Stimulated activated CD8-positive, alpha-beta memory T cell treated with anti-CD3 and anti-CD28 coated beads, Interleukin-15, amount 100 ng/mL, for 1 hour (primary cell): Measurements from ENCODE around the gene ZNF827.

Source experiments
- DNase-seq: peaks from one replicate; pipeline ENCODE4 v3.0.0-alpha.2; 2020; ENCODE audit warnings: low read depth

The ZNF827 gene

DNA sequence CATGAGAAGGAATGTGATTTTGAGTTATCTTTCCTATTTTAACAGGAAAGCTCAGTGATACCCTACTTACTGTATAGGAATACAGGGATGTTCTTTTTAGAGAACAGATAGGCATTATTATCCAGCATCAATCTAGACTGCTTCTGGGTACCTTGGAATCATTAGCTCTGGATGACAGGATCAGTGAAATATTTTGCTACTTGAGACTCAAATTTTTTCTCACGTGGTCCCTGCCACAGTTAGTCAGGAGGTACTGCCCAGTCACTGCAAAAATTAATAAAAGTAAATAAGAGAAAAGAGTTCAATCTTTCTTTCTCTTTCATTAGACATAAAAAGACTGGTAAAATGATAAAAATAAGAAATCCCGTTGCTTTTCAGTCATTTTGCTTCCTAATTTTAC lies 5.5 kb downstream of the ZNF827 start:
- no peak for DNase-seq

DNA sequence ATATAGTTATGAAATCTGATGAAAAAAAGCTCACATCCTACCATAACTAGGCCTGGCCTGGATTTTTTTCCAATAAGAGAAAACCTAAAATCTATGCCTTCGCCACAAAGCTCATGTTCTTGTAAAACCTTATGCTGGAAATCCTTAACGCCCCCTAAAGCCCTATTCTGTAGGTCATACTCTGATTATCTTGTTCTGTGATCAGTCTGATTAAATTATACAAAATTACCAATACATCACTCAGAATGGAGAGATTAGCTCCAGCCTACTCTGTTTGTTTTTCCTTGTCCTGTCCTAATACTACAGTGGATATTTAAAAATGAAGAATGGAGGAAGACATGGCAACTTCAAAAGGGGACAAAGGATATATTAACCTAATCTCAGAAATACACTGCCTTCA lies 7.2 kb downstream of the ZNF827 start:
- no peak for DNase-seq

DNA sequence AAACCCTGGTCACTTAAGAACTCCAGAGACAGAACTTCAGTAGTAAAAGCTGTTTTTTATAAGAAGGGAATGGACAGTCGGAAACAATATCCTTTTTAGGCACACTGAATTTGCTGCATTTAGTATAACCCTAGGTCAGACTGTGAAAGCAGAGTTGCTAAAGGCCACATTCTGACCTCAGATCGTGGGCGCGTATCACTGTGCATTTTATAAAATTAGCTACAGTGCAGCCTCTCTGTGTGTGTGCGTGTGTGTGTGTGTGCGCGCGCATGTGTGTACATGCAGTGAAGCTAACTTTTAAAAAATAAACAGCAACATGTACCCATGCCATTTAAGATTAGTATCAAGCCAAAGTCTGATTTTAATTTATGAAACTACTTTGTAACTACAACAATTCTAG lies 8.0 kb downstream of the ZNF827 start:
- DNase-seq: no peak

DNA sequence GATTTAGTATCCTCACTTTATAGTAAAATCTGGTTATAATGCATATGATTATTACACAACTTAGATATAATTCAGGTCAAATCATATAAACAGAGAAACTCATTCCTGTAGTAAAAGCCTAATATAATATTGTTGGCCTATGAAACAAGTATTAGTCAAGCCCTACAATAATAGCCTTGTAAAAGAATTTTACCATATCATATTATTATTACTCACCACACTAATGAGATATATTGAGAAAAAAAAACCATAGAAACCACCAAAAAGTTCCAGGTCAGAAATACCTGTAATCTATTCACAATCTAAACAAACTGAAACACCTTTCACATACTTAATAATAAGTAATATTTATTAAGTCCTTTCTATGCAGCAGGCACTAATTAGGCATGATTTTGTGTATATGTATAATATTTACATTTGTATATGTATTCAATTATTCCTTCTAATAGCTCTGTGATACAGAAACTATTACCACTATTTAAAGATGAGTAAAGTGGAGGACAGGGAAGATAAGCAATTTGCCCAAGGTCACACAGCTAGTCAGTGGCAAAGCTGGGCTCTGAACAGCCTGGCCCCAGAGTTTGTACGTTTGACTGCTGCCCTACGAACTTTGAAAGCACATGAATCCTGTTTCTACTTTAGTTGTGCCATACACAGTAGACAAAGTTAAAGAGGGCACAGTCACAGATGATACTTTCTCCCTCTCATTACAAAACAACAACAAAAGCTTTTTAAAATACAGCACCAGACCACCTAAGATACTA lies 9.0 kb downstream of the ZNF827 start:
- DNase-seq: no peak

DNA sequence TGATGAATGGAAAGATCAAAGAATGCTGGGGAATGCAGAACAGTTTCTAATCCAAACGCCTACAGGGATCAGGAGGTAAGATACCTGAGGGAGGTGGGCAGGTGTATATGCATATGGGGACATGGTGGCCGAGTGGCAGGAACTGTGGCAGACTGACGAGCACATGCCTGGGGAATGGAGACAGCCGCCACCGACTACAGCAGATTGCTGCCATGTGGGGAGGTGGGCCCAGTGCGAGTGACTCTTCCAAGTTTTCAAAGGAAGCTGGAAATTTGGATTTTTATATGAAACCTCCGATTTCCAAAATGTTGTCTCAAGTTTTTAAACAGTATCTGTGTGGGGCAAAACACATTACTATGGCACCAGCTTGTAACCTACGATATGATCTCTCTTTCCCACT lies 9.9 kb downstream of the ZNF827 start:
- DNase-seq: no peak

DNA sequence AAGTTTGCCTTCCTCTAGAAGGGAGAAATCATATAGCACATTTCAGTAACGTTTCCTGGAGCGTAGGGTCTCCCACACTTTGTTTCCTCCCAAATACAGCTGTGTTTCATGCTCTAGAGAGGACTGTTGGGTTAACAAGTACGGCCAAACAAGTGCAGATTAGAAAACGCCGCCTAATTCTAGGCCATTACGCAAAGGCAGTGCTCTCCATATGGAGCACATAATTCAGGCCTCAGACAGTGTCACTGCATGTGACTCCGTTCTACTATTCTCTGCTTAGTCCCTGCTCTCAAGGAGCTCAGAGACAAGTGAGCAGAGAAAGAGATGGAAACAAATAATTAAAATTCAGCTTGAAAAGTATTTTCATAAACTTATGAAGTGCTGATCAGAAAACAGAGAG lies 11.6 kb downstream of the ZNF827 start:
- no peak for DNase-seq

DNA sequence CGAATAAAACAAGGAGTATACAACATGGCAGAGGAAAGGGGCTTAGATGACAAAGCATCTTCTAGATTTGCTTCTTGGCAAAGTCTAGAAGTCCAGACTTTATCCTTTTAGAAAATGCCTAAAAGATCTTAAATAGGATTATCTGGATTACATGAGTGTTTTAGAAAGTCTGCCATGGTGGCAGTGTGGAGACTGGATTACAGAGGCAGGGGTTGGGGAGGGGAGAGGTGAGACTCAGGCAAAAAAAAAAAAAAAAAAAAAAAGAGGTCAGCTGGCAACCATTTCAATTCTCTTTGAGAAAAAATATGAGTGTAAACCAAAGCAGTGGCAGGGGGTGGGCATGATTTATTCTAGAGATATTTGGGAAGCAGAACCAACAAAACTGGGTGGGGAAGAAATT lies 17.4 kb downstream of the ZNF827 start:
- no peak for DNase-seq

DNA sequence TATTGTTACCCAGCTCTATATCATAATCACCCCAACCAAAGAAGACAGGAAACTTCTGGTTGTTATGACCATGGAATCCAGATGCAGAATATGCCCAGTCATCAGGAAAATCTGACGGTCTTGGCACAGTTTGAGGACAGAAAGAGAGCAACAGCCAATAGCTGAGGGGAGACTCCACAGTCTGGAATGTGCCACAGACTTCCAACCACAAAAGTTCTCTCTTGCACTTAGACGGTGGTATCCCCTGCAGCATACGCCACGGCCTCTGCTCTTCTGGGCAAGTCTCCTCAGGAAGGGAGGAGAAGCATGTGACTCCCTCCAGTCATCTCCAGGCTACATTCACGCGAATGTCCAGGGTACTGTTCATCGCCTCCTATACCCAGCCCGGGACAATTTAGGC lies 18.4 kb downstream of the ZNF827 start:
- DNase-seq: no peak

DNA sequence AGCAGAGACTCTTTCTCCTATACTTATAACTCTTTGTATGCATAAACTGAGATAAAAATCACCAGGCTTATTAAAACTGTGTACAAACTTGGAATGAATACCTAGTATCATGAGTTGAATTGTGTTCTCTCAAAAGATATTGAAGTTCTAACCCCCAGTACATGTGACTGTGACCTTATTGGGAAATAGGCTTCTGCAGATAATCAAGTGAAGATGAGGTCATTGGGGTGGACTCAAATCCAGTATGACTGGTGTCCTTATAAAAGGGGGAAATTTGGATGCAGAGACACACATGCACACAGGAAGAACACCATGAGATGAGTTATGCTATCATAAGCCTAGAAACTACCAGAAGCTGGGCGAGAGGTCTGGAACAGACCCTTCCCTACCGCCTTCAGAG lies 26.2 kb downstream of the ZNF827 start:
- DNase-seq: no peak

DNA sequence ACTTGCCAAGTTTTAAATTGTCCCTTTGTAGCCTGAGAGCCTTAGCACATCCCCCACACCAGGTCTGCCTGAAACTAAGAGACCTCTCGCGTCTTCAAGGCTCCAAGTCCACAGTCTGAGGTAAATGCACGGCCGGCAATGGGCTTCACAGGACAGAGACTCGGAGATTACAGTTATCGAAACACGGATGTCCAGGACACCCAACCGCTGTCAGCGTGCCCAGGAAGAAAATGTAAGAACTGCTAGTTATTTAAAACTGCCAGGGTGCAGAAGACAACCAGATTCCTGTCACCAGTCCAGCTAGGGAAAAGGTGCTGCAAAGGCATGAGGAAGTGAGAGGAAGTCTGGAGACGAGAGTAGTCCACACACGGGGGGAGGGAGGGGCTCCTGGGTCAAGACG lies 28.9 kb downstream of the ZNF827 start:
- DNase-seq: no peak

DNA sequence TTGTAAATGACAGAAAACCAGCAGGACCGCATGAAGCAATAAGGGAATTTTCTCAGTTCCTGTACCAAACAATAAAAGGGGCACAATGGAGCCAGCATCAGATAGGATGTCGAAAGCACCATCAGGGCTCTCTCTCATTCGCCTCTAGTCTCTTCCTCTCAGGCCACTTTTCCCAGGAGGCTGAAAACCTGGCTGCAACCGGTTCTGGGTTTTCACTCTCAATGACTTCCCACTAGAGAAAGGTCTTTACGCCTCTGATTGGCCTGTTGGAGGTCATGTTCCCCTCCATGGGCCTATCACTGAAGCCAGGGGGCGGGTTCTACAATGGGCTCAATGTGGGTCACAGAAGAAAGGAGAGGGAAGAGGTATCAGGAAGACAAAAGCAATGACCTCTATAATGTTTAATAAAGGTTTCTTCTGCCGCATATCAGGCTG lies 29.3 kb downstream of the ZNF827 start:
- DNase-seq: no peak

DNA sequence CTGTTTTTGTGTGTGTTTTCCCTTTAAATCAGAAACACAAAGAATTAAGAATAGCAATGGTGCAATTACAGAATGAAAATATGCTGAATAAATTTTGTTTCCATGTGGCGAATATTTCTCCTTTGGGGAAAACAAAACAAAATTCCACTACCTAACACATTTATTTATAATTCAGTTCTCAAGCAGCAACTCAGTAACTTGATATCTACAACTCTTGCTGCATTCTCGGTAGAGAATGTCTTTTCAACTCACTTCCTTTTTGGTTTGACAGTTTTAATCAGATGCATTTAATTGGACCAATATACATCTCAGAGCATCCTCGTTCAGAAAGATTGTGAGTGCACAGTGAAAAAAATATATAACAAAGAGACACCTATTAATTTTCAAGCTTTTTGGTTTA lies 30.8 kb downstream of the ZNF827 start:
- DNase-seq: no peak

DNA sequence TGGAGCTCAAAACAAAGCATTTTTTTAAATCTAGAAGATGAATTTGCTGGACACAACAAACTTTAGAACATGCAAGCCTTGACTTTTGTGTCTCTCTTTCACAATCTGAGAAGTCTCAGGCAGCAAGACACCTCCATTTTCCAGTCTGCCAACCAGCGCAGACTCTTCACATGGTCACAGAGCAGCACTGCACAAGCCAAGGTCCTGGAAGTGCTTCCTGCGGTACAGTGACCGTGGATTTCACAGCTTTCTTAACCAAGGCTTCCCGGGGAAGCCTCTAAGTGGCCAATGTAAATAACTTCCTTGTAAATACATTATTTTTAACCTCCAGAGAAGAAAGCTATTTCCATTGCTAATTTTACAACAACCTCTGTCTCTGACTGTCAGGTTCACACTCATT lies 31.2 kb downstream of the ZNF827 start:
- DNase-seq: no peak

DNA sequence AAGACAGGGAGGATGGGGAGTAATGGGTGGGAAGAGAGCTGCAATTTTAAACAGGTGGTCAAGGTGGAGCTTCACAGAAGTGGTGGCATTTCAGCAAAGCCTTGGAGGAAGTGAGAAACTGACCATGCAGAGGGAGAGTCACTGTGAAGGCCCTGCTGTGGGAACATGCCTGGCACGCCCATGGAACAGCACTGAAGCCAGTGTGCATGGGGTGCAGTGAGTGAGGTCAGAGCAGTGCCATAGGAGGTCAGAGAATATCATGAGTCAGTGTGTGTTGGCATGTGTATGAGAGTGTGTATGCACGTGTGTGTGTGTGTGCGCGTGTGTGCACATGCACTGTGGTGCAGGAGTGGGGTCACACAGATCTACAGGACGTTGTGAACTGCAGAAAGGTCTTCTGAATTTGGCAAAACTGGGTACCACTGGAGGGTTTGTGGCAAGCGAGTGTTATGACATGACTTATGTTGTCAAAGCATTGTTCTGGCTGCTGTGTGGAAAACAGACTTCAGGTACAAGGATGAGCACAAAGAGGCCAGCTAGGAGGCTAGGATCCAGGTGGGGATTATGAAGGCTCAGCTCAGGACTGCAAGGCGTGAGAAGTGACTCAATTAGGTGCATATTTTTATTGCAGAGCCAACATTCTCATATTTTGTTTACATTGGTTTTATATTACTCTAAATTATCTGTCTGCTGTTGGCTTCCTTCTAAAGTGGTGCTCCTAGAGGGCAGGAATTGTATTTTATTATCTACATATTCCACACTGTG lies 34.0 kb downstream of the ZNF827 start:
- DNase-seq: no peak

DNA sequence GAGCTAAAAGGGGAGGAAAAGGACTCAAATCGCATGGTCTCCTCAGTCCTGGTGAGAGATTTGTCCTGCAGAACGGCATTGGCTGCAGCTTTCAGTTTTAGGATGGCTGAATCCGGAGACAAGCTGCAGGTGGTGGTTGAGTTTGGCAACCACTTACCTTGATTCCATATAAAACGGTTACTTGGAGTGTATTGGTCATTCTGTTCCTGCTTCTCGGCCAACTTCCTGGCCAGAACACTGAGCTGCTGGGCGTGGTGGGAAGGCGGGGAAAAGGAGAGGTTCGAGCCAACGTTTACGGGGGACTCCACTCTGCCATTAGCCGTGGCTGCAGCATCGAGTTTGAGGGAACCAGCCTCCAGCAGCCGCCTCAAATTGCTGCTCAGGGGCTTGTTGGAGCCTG lies 36.1 kb downstream of the ZNF827 start:
- DNase-seq: no peak

DNA sequence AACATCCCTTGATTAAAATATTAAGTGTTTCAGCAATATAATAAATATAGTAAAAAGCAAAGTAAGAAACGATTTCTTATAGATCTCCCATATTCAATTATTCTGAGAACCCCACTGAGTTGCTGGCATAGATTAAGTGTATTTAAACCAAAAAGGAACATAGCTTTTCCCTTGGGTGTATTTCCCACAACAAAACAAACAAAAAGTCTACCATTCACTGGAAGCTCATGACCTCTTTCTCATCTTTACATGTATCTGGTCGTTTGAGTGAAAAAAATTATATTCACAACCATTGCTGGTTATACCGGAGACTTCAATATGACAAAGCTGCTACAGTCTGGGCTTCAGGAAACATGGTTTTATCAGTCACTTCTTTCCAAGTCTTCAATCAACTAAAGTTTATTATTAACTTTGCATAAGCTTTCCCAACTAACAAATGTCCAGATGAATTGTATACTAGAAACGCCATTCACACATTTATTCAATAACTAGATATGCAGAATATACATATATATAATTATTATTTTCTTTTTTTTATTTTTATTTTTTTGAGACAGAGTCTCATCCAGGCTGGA lies 38.6 kb downstream of the ZNF827 start:
- DNase-seq: no peak

DNA sequence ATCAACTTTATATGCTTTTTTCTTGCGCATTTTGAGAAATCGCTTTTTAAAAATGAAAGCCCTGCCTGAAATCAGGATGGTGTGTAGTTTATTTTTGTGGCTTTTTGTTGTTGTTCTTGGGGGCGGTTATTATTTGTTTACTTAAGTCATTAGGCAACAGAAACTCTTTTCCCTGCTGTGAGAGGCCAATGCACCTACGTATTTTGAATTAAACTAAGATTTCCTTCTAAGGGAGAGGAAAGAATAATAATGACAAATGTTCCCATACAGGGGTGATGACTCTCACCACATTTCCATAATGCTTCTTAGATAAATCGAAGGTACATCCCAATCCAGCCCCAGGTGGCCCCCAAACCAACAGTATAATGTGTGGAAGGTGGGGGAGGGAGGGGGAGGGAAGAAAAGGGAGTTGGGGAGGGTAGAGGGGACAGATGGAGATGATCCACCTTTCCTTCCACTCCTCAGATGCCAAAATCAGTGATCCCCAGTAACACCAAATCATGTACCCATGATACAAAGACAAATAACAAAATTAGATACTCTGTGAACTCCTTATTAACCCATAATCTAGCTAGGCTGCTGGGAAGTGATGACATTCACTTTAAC lies 39.6 kb downstream of the ZNF827 start:
- no peak for DNase-seq

DNA sequence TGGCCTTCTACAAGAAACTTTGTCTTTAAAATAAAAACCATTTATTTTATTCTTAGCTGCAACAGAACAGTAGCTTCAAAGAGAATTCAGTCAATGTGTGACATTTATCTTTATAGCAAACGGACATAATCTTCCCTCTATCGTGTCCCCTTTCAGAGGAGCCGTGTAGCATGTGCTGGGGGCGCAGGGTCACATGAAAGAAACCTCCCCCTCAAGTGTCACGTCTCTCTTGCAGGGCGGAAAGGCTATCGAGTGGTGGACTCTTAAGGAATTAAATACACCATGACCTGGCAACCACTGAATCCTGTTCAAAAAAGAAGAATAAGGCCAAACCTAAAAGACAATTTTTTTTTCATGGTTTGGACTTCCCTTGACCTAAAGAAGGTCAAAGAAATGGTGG lies 40.2 kb downstream of the ZNF827 start:
- no peak for DNase-seq

DNA sequence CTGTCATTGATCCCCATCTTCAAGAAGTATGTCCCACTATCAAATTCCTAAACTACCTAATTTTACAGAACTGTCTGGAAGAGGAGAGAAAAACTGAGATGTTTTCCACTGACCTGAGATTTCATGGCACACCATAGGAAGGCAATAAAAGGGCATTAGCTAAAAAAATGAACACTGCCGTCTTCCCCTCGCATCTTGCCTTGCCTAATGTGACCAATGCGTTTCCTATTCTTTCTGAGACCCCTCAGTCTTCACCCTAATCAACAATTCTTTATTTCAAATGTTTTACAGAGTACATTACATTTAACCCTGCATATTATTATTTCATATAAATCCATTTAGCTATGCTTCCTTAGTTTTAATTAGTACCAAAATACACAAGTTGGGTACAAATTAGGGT lies 43.6 kb downstream of the ZNF827 start:
- DNase-seq: no peak

DNA sequence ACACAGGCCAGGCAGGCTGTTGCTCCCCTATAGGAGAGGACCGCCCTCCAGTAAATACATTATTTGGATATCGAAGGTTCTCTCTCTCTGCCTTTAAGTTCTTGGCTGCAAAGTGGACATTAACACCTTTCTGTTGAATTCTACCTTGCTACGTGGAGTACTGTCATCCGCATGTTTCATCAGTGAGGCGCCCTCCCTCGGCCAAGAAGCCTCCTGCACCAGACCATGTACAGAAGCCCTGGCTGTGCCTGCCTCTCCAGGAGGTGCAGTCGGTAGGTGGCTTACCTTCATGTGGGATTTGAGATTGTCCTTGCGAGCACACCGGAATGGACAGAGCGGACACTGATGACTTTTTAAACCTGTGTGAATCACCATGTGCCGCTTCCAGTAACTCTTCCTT lies 46.7 kb downstream of the ZNF827 start:
- no peak for DNase-seq

DNA sequence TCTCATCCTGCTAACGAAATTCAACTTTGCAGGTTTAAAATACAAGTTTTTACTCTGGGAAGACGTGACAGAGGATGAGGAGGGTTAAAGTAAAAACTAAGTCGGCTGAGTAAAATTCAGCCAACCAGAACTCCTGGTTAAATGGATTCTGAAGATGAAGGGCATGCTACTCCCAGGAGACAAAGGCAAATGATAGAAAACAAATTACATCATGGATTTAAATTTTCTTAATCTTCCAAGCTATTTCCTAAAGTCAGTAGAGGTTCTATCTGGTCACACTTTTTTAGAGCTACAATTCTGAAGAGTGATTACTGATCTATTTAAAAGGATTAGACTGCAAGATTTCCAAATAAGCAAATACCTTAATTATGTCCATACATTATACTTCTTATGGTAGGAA lies 47.9 kb downstream of the ZNF827 start:
- no peak for DNase-seq

DNA sequence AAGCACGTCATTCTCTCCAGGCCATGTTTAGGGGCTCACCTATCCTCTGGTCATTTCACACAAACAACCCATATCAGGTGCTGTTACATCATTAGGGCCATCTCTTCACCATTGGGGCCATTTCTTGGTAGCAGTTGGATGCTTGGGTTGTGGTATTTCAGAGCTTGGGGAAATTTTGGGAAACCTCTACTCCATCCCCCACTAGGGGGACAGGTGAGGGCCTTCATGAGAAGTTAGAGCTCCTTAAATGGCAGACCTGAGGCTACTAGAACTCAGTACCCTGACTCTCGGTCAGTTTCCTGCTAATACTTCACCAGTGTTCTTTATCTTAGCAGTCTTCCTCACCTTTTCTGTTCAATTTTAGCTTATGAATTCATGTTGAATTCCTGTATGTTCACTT lies 50.2 kb downstream of the ZNF827 start:
- DNase-seq: no peak
